Measurements from ENCODE around the gene DDX27. TPM values are rescaled to one million over a fixed set of nuclear protein-coding genes. Genes with fewer than 3 reads are reported as not detected.
A peak's percentile ranks its signal among the peaks of the same experiment; 100 is the strongest.

The DDX27 gene
- total and polyA plus RNA-seq, 2 of the 13 experiments (the other 11 are each of a cell fraction or from before 2014, with no cell fraction given): 42.6 to 72.8 TPM

DNA sequence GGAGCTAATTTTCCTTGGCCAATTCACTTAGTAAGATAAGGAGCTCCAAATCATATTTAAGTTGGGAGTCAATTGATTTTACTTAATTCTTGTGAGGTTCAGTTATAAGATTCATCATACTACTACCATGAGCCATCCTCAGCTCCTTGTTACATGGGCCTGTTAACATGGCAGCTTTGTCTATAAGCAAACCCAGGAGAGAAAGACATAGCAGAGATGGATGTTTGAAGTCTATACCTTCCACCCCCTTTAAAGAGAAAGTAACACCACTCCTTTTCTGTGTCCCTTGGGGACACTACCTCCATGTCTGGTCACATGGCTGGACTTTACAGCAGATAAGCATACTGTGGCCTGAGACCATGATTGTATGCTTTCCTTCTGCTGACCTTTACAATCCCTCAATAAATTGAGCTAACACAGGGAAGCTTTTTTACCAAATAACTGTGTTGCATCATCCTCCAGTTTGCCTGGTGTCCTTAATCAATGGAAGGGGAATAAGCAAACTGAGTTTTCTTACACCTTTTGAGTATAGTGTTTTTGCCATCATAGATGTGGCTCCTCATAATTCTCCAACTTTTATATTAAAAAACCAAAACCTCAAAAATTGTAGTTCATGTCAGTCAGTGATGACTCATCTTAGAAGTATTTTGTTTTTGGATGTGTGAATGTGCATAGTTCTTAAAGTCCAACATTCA is 68.5 kb downstream of the DDX27 start (continued):
- TF ChIP-seq, protein P1, sequence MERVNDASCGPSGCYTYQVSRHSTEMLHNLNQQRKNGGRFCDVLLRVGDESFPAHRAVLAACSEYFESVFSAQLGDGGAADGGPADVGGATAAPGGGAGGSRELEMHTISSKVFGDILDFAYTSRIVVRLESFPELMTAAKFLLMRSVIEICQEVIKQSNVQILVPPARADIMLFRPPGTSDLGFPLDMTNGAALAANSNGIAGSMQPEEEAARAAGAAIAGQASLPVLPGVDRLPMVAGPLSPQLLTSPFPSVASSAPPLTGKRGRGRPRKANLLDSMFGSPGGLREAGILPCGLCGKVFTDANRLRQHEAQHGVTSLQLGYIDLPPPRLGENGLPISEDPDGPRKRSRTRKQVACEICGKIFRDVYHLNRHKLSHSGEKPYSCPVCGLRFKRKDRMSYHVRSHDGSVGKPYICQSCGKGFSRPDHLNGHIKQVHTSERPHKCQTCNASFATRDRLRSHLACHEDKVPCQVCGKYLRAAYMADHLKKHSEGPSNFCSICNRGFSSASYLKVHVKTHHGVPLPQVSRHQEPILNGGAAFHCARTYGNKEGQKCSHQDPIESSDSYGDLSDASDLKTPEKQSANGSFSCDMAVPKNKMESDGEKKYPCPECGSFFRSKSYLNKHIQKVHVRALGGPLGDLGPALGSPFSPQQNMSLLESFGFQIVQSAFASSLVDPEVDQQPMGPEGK (CRISPR knock-in tag; IDR thresholded peaks at IDR 0.05): peak; percentile 29; the same call in 1 of the 2 replicates
- TF ChIP-seq FLYWCH1 (CRISPR knock-in tag; IDR thresholded peaks at IDR 0.05): no peak
- TF ChIP-seq RXRB (CRISPR knock-in tag; IDR thresholded peaks at IDR 0.05; ENCODE audit: borderline replicate concordance): no peak
- 0 out of 2 replicates have a peak, but pooled peaks have one; percentile 24 for TF ChIP-seq ZNF24 (IDR thresholded peaks at IDR 0.05)
- no peak for TF ChIP-seq KDM6A (CRISPR knock-in tag; IDR thresholded peaks at IDR 0.05; ENCODE audit: low read depth)
- no peak for TF ChIP-seq ERF (CRISPR knock-in tag; IDR thresholded peaks at IDR 0.05)
- TF ChIP-seq, protein P2, sequence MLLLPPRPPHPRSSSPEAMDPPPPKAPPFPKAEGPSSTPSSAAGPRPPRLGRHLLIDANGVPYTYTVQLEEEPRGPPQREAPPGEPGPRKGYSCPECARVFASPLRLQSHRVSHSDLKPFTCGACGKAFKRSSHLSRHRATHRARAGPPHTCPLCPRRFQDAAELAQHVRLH (CRISPR knock-in tag; IDR thresholded peaks at IDR 0.05; ENCODE audit: borderline replicate concordance, low read depth): no peak
- no peak for TF ChIP-seq CCDC6 (CRISPR knock-in tag; IDR thresholded peaks at IDR 0.05)
- peak; percentile 38 for TF ChIP-seq TBL1XR1 (IDR thresholded peaks at IDR 0.05; ENCODE audit: borderline replicate concordance, low read length, partially characterized antibody)
- TF ChIP-seq ZNF747 (CRISPR knock-in tag; IDR thresholded peaks at IDR 0.05; ENCODE audit: borderline replicate concordance): no peak
- TF ChIP-seq ZNF572 (CRISPR knock-in tag; IDR thresholded peaks at IDR 0.05): no peak
- TF ChIP-seq MIER2 (CRISPR knock-in tag; IDR thresholded peaks at IDR 0.05): 0 out of 2 replicates have a peak, but pooled peaks have one; percentile 21
- TF ChIP-seq ZNF616 (CRISPR knock-in tag; IDR thresholded peaks at IDR 0.05; ENCODE audit: low read depth): no peak
- no peak for TF ChIP-seq TRIM24 (CRISPR knock-in tag; IDR thresholded peaks at IDR 0.05)
- no peak; the same call in 1 of the 2 replicates for TF ChIP-seq HOXA9 (CRISPR knock-in tag; IDR thresholded peaks at IDR 0.05; ENCODE audit: borderline replicate concordance)
- TF ChIP-seq, protein P3, sequence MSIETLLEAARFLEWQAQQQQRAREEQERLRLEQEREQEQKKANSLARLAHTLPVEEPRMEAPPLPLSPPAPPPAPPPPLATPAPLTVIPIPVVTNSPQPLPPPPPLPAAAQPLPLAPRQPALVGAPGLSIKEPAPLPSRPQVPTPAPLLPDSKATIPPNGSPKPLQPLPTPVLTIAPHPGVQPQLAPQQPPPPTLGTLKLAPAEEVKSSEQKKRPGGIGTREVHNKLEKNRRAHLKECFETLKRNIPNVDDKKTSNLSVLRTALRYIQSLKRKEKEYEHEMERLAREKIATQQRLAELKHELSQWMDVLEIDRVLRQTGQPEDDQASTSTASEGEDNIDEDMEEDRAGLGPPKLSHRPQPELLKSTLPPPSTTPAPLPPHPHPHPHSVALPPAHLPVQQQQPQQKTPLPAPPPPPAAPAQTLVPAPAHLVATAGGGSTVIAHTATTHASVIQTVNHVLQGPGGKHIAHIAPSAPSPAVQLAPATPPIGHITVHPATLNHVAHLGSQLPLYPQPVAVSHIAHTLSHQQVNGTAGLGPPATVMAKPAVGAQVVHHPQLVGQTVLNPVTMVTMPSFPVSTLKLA (IDR thresholded peaks at IDR 0.05): no peak
- 0 out of 2 replicates have a peak, but pooled peaks have one; percentile 21 for TF ChIP-seq GATAD2A (CRISPR knock-in tag; IDR thresholded peaks at IDR 0.05)
- no peak for TF ChIP-seq ZFAT (CRISPR knock-in tag; conservative IDR thresholded peaks at IDR 0.05)
- TF ChIP-seq SMAD3 (CRISPR knock-in tag; IDR thresholded peaks at IDR 0.05): no peak; the same call in 1 of the 2 replicates
- no peak for TF ChIP-seq ZNF331 (CRISPR knock-in tag; IDR thresholded peaks at IDR 0.05)
- TF ChIP-seq ZNF10 (CRISPR knock-in tag; IDR thresholded peaks at IDR 0.05; ENCODE audit: borderline replicate concordance, low read depth): no peak
- 0 out of 2 replicates have a peak, but pooled peaks have one; percentile 21 for TF ChIP-seq NKX3-1 (CRISPR knock-in tag; IDR thresholded peaks at IDR 0.05)
- TF ChIP-seq REPIN1 (CRISPR knock-in tag; IDR thresholded peaks at IDR 0.05; ENCODE audit: borderline replicate concordance, low read depth): 0 out of 2 replicates have a peak, but pooled peaks have one; percentile 40
- TF ChIP-seq ZNF367 (CRISPR knock-in tag; IDR thresholded peaks at IDR 0.05; ENCODE audit: borderline replicate concordance): no peak
- TF ChIP-seq, protein P4, sequence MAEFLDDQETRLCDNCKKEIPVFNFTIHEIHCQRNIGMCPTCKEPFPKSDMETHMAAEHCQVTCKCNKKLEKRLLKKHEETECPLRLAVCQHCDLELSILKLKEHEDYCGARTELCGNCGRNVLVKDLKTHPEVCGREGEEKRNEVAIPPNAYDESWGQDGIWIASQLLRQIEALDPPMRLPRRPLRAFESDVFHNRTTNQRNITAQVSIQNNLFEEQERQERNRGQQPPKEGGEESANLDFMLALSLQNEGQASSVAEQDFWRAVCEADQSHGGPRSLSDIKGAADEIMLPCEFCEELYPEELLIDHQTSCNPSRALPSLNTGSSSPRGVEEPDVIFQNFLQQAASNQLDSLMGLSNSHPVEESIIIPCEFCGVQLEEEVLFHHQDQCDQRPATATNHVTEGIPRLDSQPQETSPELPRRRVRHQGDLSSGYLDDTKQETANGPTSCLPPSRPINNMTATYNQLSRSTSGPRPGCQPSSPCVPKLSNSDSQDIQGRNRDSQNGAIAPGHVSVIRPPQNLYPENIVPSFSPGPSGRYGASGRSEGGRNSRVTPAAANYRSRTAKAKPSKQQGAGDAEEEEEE (CRISPR knock-in tag; IDR thresholded peaks at IDR 0.05; ENCODE audit: borderline replicate concordance): no peak
- peak; percentile 73; the same call in 1 of the 2 replicates for TF ChIP-seq TP53 (CRISPR knock-in tag; conservative IDR thresholded peaks at IDR 0.05)
- no peak for TF ChIP-seq KLF12 (CRISPR knock-in tag; IDR thresholded peaks at IDR 0.05; ENCODE audit: borderline replicate concordance)
